Peyer's patch (tissue), 4 donors: ENCODE measurements around the gene ZNF891. TPM values are rescaled to one million over a fixed set of nuclear protein-coding genes. Genes with fewer than 3 reads are reported as not detected.

Experiments
- DNase-seq, 3 donors: peaks; one replicate each; pipeline ENCODE4 v3.0.0-alpha.2; 2017 to 2019
- H3K27ac ChIP-seq, 4 donors: fragments of 200-600 bp; sonication (generic); one replicate each; pipeline ENCODE4 v1.5.1; 2016 to 2019
- H3K27me3 ChIP-seq, 2 donors: fragments of 200-600 bp; sonication (generic); one replicate each; pipeline ENCODE4 v1.5.1; 2019
- H3K36me3 ChIP-seq, 3 donors: fragments of 200-600 bp; sonication (generic); one replicate each; pipeline ENCODE4 v1.5.1; 2016 to 2019
- H3K4me1 ChIP-seq, 4 donors: fragments of 200-600 bp; sonication (generic); one replicate each; pipeline ENCODE4 v1.5.1; 2016 to 2019
- H3K4me3 ChIP-seq, 4 donors: fragments of 200-600 bp; sonication (generic); 1 replicate in 3 of 4; 2 replicates in 1 of 4; pipeline ENCODE4 v1.5.1; 2016 to 2019; ENCODE audit warnings: mild to moderate bottlenecking in 1 of 4
- H3K9me3 ChIP-seq, 4 donors: fragments of 200-600 bp; sonication (generic); one replicate each; pipeline ENCODE4 v1.5.1; 2016 to 2019; ENCODE audit warnings: mild to moderate bottlenecking in 1 of 4
- POLR2A ChIP-seq, 2 donors: fragments of 450-650 bp; IDR thresholded peaks; one replicate each; pipeline ENCODE4 v1.5.1; 2017; ENCODE audit warnings: antibody characterized with exemption in 2 of 2, mild to moderate bottlenecking in 2 of 2, moderate library complexity in 2 of 2
- total RNA-seq, 4 donors: library from RNA; depleted of rRNA; stranded (reverse); fragments of >200 nt; gene quantifications; one replicate each; pipeline ENCODE4 v1.1.0, GENCODE V29; 2016
- TF ChIP-seq, protein P1 (sequence below), 6 experiments: fragments of 450-650 bp in 4 of 6; fragments of 200-600 bp in 2 of 6; sonication (generic) in 1 of 6; IDR thresholded peaks; one replicate each; pipeline ENCODE4 v1.5.1; 2017 to 2019; ENCODE audit warnings: antibody characterized with exemption in 6 of 6, mild to moderate bottlenecking in 3 of 6, moderate library complexity in 1 of 6

Gene ZNF891
- total RNA-seq, 4 donors from 2014 or later, result 2.3 to 5.0 (median 3.5) TPM

DNA sequence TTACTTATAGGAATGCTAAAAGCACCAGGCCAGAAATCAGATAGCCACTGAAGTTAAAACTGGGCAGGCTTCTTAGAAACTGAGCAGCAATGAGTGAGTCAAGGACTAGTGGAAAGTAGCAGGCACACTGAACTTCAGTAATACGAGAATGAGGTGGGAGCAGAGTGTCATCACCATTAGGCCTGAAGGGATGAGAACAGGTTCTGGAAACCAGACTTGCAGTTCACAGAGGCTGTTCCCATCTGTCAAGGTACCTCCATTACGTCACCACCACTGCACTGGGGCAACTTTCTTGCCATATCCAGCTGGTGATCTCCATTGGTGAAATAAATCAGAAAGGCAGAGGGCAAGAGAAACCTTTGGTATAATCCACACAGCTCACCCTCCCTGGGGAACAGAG is 15.9 kb upstream of the ZNF891 start:
- H3K4me1 ChIP-seq, result no peaks in the 10 kb centered on the region
- no peak for DNase-seq
- H3K36me3 ChIP-seq, result peaks cover 0 to 66% (median 0%) of the 10 kb centered on the region in 3 donors
- H3K9me3 ChIP-seq, result peaks cover 0 to 76% (median 21%) of the 10 kb centered on the region in 4 donors
- H3K4me3 ChIP-seq, result no peak overlapping the region
- no peak overlapping the region for H3K27ac ChIP-seq
- TF ChIP-seq POLR2A (IDR thresholded peaks at IDR 0.05), result no peak
- TF ChIP-seq, protein P1, sequence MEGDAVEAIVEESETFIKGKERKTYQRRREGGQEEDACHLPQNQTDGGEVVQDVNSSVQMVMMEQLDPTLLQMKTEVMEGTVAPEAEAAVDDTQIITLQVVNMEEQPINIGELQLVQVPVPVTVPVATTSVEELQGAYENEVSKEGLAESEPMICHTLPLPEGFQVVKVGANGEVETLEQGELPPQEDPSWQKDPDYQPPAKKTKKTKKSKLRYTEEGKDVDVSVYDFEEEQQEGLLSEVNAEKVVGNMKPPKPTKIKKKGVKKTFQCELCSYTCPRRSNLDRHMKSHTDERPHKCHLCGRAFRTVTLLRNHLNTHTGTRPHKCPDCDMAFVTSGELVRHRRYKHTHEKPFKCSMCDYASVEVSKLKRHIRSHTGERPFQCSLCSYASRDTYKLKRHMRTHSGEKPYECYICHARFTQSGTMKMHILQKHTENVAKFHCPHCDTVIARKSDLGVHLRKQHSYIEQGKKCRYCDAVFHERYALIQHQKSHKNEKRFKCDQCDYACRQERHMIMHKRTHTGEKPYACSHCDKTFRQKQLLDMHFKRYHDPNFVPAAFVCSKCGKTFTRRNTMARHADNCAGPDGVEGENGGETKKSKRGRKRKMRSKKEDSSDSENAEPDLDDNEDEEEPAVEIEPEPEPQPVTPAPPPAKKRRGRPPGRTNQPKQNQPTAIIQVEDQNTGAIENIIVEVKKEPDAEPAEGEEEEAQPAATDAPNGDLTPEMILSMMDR (IDR thresholded peaks at IDR 0.05), result no peak
- H3K27me3 ChIP-seq, result no peaks in the 10 kb centered on the region

DNA sequence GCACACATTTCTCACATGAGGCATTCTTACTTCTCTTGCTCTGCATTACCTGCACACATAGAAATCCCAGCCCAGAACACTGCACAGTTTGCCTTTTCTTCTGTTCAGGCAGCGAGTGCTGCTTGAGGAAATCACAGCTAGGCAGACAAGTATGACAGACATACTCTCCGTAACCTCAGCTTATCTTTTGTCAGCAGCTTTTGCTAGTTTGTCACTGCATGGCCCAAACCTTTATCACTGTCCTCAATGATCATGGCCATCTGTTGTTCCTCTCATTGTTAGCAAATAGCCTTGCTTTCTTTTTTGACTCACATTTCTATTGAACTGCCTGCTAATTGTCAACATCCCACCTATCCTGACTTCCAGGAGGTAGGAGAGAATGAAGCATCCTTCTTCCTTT is 5.7 kb upstream of the ZNF891 start:
- no peak overlapping the region for H3K27ac ChIP-seq
- H3K27me3 ChIP-seq, result no peaks in the 10 kb centered on the region
- peaks cover 0 to 51% (median 0%) of the 10 kb centered on the region in 3 donors for H3K36me3 ChIP-seq
- DNase-seq, result no peak
- TF ChIP-seq POLR2A (IDR thresholded peaks at IDR 0.05), result no peak
- TF ChIP-seq, protein P1 (IDR thresholded peaks at IDR 0.05), result no peak
- peaks cover 0 to 72% (median 16%) of the 10 kb centered on the region in 4 donors for H3K9me3 ChIP-seq
- H3K4me3 ChIP-seq, result no peak overlapping the region
- peaks cover 0 to 7% (median 0%) of the 10 kb centered on the region in 4 donors for H3K4me1 ChIP-seq

- Histone ChIP-seq H3K27ac (peak overlapping the region; percentile 95 to 98 (median 98)), H3K27me3 (no peaks in the 10 kb centered on the region), H3K4me3 (peak overlapping the region; percentile 77 to 96 (median 82)), H3K4me1 (peaks cover 0 to 7% (median 0%) of the 10 kb centered on the region in 4 donors), H3K9me3 (peaks cover 0 to 59% (median 12%) of the 10 kb centered on the region in 4 donors), H3K36me3 (peaks cover 0 to 35% (median 0%) of the 10 kb centered on the region in 3 donors)
- peak in 2 of 3 donors; percentile 57 to 66 for DNase-seq
- TF ChIP-seq, protein P1 (IDR thresholded peaks at IDR 0.05), result no peak
- TF ChIP-seq POLR2A (IDR thresholded peaks at IDR 0.05), result no peak
These were observed 694 bp upstream of the ZNF891 start for GRCh38 chr12:133130808-133131128.

- H3K4me3 ChIP-seq, result peak overlapping the region; percentile 77 to 96 (median 82)
- H3K36me3 ChIP-seq, result peaks cover 0 to 32% (median 0%) of the 10 kb centered on the region in 3 donors
- no peaks in the 10 kb centered on the region for H3K27me3 ChIP-seq
- H3K9me3 ChIP-seq, result peaks cover 0 to 58% (median 20%) of the 10 kb centered on the region in 4 donors
- H3K4me1 ChIP-seq, result peaks cover 0 to 7% (median 0%) of the 10 kb centered on the region in 4 donors
- TF ChIP-seq, protein P1 (IDR thresholded peaks at IDR 0.05), result no peak
- TF ChIP-seq POLR2A (IDR thresholded peaks at IDR 0.05), result no peak
- peak overlapping the region; percentile 95 to 98 (median 98) for H3K27ac ChIP-seq
- DNase-seq, result no peak
These were observed 571 bp downstream of the ZNF891 start for GRCh38 chr12:133129368-133130037.

DNA sequence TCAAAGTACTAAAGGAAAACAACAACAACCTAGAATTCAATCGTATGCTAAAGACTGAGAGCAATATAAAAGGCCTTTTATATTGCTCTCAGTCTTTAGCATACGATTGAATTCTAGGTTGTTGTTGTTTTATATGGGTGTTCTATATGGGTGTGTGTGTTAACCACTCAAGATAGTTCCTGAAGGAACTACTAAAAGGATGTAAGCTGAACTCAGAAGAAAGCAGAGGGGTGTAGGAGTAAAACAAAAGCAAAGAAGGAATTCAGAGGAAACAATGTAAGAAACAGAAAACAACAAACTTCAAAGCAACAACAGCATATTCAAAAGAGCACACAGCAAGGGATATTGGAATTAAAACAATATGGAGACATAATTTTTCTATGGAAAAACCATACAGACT is 5.4 kb downstream of the ZNF891 start:
- no peaks in the 10 kb centered on the region for H3K4me1 ChIP-seq
- no peaks in the 10 kb centered on the region for H3K27me3 ChIP-seq
- H3K9me3 ChIP-seq, result peaks cover 0 to 88% (median 34%) of the 10 kb centered on the region in 4 donors
- no peak overlapping the region for H3K27ac ChIP-seq
- DNase-seq, result no peak
- H3K36me3 ChIP-seq, result peaks cover 0 to 51% (median 0%) of the 10 kb centered on the region in 3 donors
- H3K4me3 ChIP-seq, result no peak overlapping the region
- TF ChIP-seq POLR2A (IDR thresholded peaks at IDR 0.05), result no peak
- TF ChIP-seq, protein P1 (IDR thresholded peaks at IDR 0.05), result no peak
